NCI-H226 (cell line): ENCODE data around the gene SLC25A25.
"Not testable (repeated sequence)": the region's sequence is repeated elsewhere in the genome, so short reads cannot be mapped to it uniquely, and the experiment has no call there.

Experiments used
- DNase-seq: peaks from one replicate; pipeline ENCODE4 v3.0.0-alpha.2; 2015

SLC25A25 gene

GRCh38 chr9:128098297-128099230, 30.5 kb downstream of the SLC25A25 start:
- peak; percentile 98 for DNase-seq

- no peak for DNase-seq
These were observed 31.3 kb downstream of the SLC25A25 start for GRCh38 chr9:128099231-128099931.

GRCh38 chr9:128099932-128100491, 32.0 kb downstream of the SLC25A25 start:
- peak; percentile 16 for DNase-seq

GRCh38 chr9:128100581-128100980, 32.5 kb downstream of the SLC25A25 start:
- DNase-seq: no peak

GRCh38 chr9:128101231-128101661, 33.2 kb downstream of the SLC25A25 start:
- no peak for DNase-seq

GRCh38 chr9:128101690-128102089, 33.7 kb downstream of the SLC25A25 start:
- no peak for DNase-seq

GRCh38 chr9:128102196-128102595, 34.2 kb downstream of the SLC25A25 start:
- no peak for DNase-seq

GRCh38 chr9:128102861-128103588, 35.0 kb downstream of the SLC25A25 start:
- DNase-seq: no peak

GRCh38 chr9:128103589-128103962, 35.5 kb downstream of the SLC25A25 start:
- DNase-seq: no peak

GRCh38 chr9:128104171-128104618, 36.2 kb downstream of the SLC25A25 start:
- DNase-seq: no peak

GRCh38 chr9:128105538-128106175, 37.6 kb downstream of the SLC25A25 start:
- no peak for DNase-seq

GRCh38 chr9:128106181-128106939, 38.3 kb downstream of the SLC25A25 start:
- no peak for DNase-seq

- no peak for DNase-seq
These were observed 39.0 kb downstream of the SLC25A25 start for GRCh38 chr9:128106940-128107467.

- DNase-seq: no peak
These were observed 39.6 kb downstream of the SLC25A25 start for GRCh38 chr9:128107468-128108268.

- DNase-seq: no peak
These were observed 40.4 kb downstream of the SLC25A25 start for GRCh38 chr9:128108269-128109049.

- no peak for DNase-seq
These were observed 41.1 kb downstream of the SLC25A25 start for GRCh38 chr9:128109050-128109709.

- not testable (repeated sequence) for DNase-seq
These were observed 43.7 kb downstream of the SLC25A25 start for GRCh38 chr9:128111726-128112125.

GRCh38 chr9:128113526-128114325, 45.7 kb downstream of the SLC25A25 start:
- DNase-seq: no peak
